Endothelial cell (in vitro differentiated cells): ENCODE measurements around the gene SV2B. TPM values are rescaled to one million over a fixed set of nuclear protein-coding genes. Genes with fewer than 3 reads are reported as not detected.

Experiments used
- DNase-seq: peaks from one replicate; pipeline ENCODE4 v3.0.0; 2021; ENCODE audit warnings: low spot score
- H3K27ac Mint-ChIP-seq: one replicate; pipeline ENCODE4 v1.8.0; 2021; ENCODE audit warnings: mixed read lengths, inconsistent platforms; ENCODE audit not compliant: unreplicated experiment
- H3K27me3 Mint-ChIP-seq: one replicate; pipeline ENCODE4 v1.8.0; 2021; ENCODE audit warnings: mild to moderate bottlenecking, moderate library complexity, mixed read lengths, inconsistent platforms; ENCODE audit not compliant: unreplicated experiment
- H3K36me3 Mint-ChIP-seq: one replicate; pipeline ENCODE4 v1.8.0; 2021; ENCODE audit warnings: mild to moderate bottlenecking, low read depth, mixed read lengths, inconsistent platforms; ENCODE audit not compliant: unreplicated experiment
- H3K4me1 Mint-ChIP-seq: one replicate; pipeline ENCODE4 v1.8.0; 2021; ENCODE audit warnings: mild to moderate bottlenecking, mixed read lengths, inconsistent platforms; ENCODE audit not compliant: unreplicated experiment
- H3K4me3 Mint-ChIP-seq: one replicate; pipeline ENCODE4 v1.8.0; 2021; ENCODE audit warnings: mild to moderate bottlenecking, mixed read lengths, inconsistent platforms; ENCODE audit not compliant: unreplicated experiment
- H3K9me3 Mint-ChIP-seq: one replicate; pipeline ENCODE4 v1.8.0; 2021; ENCODE audit warnings: mixed read lengths, inconsistent platforms; ENCODE audit not compliant: unreplicated experiment
- CTCF ChIP-seq: fragments of 200-600 bp; sonication (generic); IDR thresholded peaks from one replicate; pipeline ENCODE4 v1.5.0; 2021; ENCODE audit warnings: antibody characterized with exemption; ENCODE audit not compliant: unreplicated experiment
- total RNA-seq: library from RNA; stranded (reverse); fragmentation: NEBNext Ultra II Directional; extraction: Animal tissue kit (Norgen Biotek cat#: 25700); gene quantifications from one replicate; pipeline ENCODE4 v1.2.1, GENCODE V29; 2021; ENCODE audit not compliant: unreplicated experiment

Gene SV2B
- total RNA-seq, 1 donor from 2014 or later = 0.26 TPM

GRCh38 chr15:91182101-91182500 is 82.0 kb downstream of the SV2B start:
- no peaks in the 10 kb centered on the region for H3K36me3 Mint-ChIP-seq

GRCh38 chr15:91183596-91183995 is 83.5 kb downstream of the SV2B start:
- Mint-ChIP-seq H3K27ac (no peak overlapping the region), H3K4me1 (no peaks in the 10 kb centered on the region), H3K9me3 (no peaks in the 10 kb centered on the region), H3K36me3 (no peaks in the 10 kb centered on the region), H3K27me3 (no peaks in the 10 kb centered on the region), H3K4me3 (no peak overlapping the region)
- TF ChIP-seq CTCF = no peak
- DNase-seq = no peak

More at GRCh38 chr15:91182101-91182500, 82.0 kb downstream of the SV2B start:
- H3K4me3 Mint-ChIP-seq = no peak overlapping the region
- H3K27me3 Mint-ChIP-seq = no peaks in the 10 kb centered on the region
- TF ChIP-seq CTCF = no peak
- no peaks in the 10 kb centered on the region for H3K4me1 Mint-ChIP-seq
- DNase-seq = no peak
- no peak overlapping the region for H3K27ac Mint-ChIP-seq
- H3K9me3 Mint-ChIP-seq = no peaks in the 10 kb centered on the region

- no peaks in the 10 kb centered on the region for H3K36me3 Mint-ChIP-seq
- H3K4me3 Mint-ChIP-seq = no peak overlapping the region
- no peaks in the 10 kb centered on the region for H3K9me3 Mint-ChIP-seq
- H3K27me3 Mint-ChIP-seq = no peaks in the 10 kb centered on the region
- no peak for DNase-seq
- H3K27ac Mint-ChIP-seq = no peak overlapping the region
- H3K4me1 Mint-ChIP-seq = no peaks in the 10 kb centered on the region
- no peak for TF ChIP-seq CTCF
Observed at GRCh38 chr15:91184441-91184840, 84.4 kb downstream of the SV2B start.

GRCh38 chr15:91186904-91187656 is 87.0 kb downstream of the SV2B start:
- no peaks in the 10 kb centered on the region for H3K36me3 Mint-ChIP-seq
- DNase-seq = peak; percentile 50
- H3K4me1 Mint-ChIP-seq = no peaks in the 10 kb centered on the region
- H3K27ac Mint-ChIP-seq = no peak overlapping the region
- no peaks in the 10 kb centered on the region for H3K27me3 Mint-ChIP-seq
- H3K9me3 Mint-ChIP-seq = no peaks in the 10 kb centered on the region
- no peak for TF ChIP-seq CTCF
- no peak overlapping the region for H3K4me3 Mint-ChIP-seq

- Mint-ChIP-seq H3K27ac (no peak overlapping the region), H3K36me3 (no peaks in the 10 kb centered on the region), H3K4me1 (no peaks in the 10 kb centered on the region), H3K27me3 (no peaks in the 10 kb centered on the region), H3K4me3 (no peak overlapping the region), H3K9me3 (no peaks in the 10 kb centered on the region)
- TF ChIP-seq CTCF = no peak
- DNase-seq = no peak
Observed at GRCh38 chr15:91192285-91192684, 92.2 kb downstream of the SV2B start.
